Measurements from ENCODE around the gene CDKN2AIP.

DNA sequence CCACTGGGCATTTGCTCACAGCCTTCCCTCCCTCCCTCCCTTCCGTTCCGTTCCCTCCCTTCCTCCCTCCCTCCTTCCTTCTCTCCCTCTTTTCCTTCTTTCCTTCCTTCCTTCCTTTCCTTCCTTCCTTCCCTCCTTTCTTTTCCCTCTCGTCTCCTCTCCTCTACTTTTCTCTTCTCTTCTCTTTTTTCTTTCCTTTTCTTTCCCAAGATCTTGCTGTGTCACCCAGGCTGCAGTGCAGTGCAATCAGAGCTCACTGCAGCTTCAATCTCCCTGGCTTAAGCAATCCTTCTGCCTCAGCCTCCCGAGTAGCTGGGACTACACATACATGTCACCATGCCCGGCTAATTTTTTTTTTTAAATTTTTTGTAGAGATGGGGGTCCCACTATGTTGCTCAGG, 33.7 kb downstream of the CDKN2AIP start:
- TF ChIP-seq, protein P1, sequence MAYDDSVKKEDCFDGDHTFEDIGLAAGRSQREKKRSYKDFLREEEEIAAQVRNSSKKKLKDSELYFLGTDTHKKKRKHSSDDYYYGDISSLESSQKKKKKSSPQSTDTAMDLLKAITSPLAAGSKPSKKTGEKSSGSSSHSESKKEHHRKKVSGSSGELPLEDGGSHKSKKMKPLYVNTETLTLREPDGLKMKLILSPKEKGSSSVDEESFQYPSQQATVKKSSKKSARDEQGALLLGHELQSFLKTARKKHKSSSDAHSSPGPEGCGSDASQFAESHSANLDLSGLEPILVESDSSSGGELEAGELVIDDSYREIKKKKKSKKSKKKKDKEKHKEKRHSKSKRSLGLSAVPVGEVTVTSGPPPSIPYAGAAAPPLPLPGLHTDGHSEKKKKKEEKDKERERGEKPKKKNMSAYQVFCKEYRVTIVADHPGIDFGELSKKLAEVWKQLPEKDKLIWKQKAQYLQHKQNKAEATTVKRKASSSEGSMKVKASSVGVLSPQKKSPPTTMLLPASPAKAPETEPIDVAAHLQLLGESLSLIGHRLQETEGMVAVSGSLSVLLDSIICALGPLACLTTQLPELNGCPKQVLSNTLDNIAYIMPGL (CRISPR knock-in tag; IDR thresholded peaks at IDR 0.05; ENCODE audit: borderline replicate concordance): no peak
- TF ChIP-seq, protein P2, sequence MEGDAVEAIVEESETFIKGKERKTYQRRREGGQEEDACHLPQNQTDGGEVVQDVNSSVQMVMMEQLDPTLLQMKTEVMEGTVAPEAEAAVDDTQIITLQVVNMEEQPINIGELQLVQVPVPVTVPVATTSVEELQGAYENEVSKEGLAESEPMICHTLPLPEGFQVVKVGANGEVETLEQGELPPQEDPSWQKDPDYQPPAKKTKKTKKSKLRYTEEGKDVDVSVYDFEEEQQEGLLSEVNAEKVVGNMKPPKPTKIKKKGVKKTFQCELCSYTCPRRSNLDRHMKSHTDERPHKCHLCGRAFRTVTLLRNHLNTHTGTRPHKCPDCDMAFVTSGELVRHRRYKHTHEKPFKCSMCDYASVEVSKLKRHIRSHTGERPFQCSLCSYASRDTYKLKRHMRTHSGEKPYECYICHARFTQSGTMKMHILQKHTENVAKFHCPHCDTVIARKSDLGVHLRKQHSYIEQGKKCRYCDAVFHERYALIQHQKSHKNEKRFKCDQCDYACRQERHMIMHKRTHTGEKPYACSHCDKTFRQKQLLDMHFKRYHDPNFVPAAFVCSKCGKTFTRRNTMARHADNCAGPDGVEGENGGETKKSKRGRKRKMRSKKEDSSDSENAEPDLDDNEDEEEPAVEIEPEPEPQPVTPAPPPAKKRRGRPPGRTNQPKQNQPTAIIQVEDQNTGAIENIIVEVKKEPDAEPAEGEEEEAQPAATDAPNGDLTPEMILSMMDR (IDR thresholded peaks at IDR 0.05): no peak
- TF ChIP-seq, protein P3, sequence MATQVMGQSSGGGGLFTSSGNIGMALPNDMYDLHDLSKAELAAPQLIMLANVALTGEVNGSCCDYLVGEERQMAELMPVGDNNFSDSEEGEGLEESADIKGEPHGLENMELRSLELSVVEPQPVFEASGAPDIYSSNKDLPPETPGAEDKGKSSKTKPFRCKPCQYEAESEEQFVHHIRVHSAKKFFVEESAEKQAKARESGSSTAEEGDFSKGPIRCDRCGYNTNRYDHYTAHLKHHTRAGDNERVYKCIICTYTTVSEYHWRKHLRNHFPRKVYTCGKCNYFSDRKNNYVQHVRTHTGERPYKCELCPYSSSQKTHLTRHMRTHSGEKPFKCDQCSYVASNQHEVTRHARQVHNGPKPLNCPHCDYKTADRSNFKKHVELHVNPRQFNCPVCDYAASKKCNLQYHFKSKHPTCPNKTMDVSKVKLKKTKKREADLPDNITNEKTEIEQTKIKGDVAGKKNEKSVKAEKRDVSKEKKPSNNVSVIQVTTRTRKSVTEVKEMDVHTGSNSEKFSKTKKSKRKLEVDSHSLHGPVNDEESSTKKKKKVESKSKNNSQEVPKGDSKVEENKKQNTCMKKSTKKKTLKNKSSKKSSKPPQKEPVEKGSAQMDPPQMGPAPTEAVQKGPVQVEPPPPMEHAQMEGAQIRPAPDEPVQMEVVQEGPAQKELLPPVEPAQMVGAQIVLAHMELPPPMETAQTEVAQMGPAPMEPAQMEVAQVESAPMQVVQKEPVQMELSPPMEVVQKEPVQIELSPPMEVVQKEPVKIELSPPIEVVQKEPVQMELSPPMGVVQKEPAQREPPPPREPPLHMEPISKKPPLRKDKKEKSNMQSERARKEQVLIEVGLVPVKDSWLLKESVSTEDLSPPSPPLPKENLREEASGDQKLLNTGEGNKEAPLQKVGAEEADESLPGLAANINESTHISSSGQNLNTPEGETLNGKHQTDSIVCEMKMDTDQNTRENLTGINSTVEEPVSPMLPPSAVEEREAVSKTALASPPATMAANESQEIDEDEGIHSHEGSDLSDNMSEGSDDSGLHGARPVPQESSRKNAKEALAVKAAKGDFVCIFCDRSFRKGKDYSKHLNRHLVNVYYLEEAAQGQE (IDR thresholded peaks at IDR 0.05): no peak
- no peak for TF ChIP-seq SMC3 (IDR thresholded peaks at IDR 0.05)
- TF ChIP-seq CHD2 (IDR thresholded peaks at IDR 0.05; ENCODE audit: low read length, partially characterized antibody): no peak
- TF ChIP-seq POLR2A (IDR thresholded peaks at IDR 0.05; ENCODE audit: low read length): no peak
- TF ChIP-seq, protein P4, sequence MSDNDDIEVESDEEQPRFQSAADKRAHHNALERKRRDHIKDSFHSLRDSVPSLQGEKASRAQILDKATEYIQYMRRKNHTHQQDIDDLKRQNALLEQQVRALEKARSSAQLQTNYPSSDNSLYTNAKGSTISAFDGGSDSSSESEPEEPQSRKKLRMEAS (IDR thresholded peaks at IDR 0.05): no peak
- no peak for TF ChIP-seq RCOR1 (IDR thresholded peaks at IDR 0.05; ENCODE audit: low read depth, low read length)
- no peak for TF ChIP-seq KDM5A (IDR thresholded peaks at IDR 0.05)
